Left renal cortex interstitium (tissue), 4 donors: ENCODE data around the gene PARD3B. TPM values are rescaled to one million over a fixed set of nuclear protein-coding genes. Genes with fewer than 3 reads are reported as not detected.

Experiments
- DNase-seq, 4 donors: peaks; one replicate each; pipeline ENCODE4 v3.0.0-alpha.2; 2013; ENCODE audit warnings: low read depth in 4 of 4, low spot score in 2 of 4, missing footprints in 1 of 4
- polyA plus RNA-seq, 4 donors: library from polyadenylated mRNA; unstranded; fragments of 120-200 nt; gene quantifications; one replicate each; pipeline ENCODE4 v1.2.1, GENCODE V29; 2013; ENCODE audit not compliant: insufficient read length in 4 of 4

The PARD3B gene
- polyA plus RNA-seq, 4 donors = 31.9 to 36.3 (median 34.3) TPM

DNA sequence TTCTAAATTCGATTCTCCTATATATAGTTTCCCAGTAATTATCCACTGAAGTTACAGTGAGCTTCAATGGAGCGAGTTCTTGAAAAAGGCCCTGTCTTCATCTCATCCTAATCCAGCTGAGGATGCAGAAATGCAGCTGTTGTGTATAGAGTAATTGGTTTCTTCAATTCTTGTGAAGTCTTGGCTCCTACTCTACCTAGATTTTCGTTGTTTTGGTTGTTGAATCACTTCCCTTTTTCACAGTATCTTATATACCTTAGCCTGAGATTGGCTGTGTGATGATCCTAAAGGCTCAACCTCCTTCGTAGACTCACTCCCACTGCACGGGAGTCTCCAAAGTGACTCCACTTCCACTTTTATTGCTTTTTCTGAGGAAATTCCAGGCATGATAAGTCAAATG, 280.4 kb downstream of the PARD3B start:
- DNase-seq = no peak

GRCh38 chr2:204827701-204828590, 282.7 kb downstream of the PARD3B start:
- DNase-seq = peak in 2 of 4 donors; percentile 18 to 39

- DNase-seq = no peak
These were observed 289.6 kb downstream of the PARD3B start for GRCh38 chr2:204834716-204835384.

- DNase-seq = no peak
These were observed 290.5 kb downstream of the PARD3B start for GRCh38 chr2:204835786-204836185.

DNA sequence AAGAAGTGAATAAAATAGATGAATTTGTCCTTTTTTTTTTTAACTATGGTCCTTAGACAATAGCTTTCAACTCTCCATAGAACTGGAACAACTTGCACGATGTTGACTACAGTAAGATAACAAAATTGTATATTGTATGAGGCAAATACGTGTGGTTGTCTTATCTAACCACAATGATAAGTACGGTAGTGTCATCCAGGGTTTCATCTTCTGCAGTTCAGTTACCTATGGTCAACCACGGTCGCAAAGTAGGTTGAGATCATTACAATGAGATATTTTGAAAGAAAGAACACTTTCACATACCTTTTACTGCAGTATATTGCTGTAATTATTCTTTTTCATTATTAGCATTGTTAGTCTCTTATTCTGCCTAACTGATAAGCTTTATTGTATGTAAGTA, 295.2 kb downstream of the PARD3B start:
- DNase-seq = no peak

DNA sequence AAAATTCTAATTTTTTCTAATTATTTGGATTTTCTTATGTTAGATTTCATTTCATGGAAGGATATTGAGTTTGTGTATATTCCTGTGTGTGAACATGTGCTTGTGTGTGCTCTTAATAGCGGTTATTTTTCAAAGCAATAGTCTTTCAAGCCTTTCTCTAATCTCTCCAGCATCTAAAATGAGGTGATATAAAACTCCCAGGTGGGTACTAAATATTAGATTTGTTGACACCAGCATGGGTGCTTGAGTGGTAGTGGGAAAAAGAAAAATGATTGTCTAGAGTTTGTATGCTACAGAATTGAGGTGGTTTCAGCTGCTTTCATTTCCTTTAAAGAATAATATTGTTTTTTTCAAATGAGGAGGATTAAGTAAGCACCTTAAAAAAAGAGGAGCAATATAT, 296.8 kb downstream of the PARD3B start:
- DNase-seq = no peak

DNA sequence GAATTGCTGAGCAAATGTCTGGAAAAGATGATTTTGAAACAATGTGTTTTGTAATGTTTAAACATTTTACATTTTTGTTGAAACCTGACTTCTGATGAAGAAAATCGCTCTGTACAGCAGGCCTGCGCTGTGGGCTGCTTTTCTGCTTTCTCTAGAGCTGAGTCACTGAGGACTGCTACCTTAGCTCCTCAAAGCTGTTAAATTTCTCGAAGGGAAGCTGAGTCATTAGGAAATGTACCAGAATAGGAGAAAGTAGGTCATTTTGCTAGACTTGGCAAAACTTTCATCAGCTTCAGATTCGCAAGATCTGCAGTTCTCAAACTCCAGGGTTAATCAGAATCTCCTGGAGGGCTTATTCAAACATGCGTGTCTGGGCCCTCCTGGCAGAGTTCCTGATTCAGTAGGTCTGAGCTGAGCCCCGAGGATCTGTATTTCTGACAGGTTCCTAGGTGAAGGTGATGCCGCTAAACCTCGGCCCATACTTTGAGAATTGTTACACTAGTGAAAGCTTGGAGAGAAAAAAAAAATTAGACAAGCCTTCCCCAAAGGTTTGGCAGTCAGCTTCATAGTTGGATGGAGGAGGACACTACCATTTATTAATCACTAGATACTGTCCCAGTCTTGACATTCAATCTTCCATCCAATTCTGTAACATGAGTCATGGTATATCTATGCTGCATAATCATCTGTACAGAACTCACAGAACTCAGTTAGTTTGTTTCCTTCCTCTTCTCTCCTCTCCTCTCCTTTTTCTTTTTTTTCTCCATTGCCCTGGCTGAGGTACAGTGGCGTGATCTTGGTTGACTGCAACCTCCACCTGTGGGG, 297.6 kb downstream of the PARD3B start:
- DNase-seq = no peak

GRCh38 chr2:204846471-204846870, 301.2 kb downstream of the PARD3B start:
- no peak for DNase-seq

DNA sequence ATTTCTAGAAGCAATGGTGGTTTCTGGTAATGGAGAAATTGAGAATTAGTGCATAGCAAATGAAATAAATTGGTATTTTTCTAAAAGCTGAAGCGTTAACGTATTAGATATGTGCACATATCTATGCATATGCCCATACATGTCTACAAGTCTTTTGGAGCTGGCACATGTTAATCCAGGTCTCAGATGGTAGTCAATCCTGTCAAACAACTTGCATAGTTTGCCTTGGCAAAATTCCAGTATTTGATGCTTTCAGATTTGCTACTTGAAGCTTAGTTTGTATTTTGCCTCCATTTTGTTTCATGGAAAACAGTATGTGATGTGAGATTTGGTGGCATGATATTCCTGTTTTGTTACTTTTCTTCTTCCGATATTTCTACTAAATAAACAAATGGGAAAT, 304.6 kb downstream of the PARD3B start:
- no peak for DNase-seq

GRCh38 chr2:204850581-204850980, 305.3 kb downstream of the PARD3B start:
- no peak for DNase-seq

DNA sequence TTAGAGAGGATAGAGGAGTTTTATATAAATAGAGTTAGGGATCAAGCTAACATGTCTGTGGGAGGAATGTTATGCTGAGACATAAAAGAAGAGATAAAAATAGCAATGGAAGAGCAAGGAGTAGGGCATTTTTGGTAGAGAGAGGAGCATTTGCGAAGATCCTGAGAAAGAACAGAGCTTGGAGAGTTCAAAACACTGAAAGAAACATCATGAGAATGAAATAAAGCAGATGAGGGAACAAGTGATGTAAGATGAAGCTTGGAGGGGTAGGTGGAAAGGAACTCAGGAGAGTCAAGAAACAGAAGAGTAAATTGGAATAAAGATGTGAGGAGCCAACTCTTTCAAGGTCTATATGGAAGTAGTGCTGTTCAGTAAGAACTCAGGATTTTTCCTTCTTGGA, 308.6 kb downstream of the PARD3B start:
- no peak for DNase-seq

DNA sequence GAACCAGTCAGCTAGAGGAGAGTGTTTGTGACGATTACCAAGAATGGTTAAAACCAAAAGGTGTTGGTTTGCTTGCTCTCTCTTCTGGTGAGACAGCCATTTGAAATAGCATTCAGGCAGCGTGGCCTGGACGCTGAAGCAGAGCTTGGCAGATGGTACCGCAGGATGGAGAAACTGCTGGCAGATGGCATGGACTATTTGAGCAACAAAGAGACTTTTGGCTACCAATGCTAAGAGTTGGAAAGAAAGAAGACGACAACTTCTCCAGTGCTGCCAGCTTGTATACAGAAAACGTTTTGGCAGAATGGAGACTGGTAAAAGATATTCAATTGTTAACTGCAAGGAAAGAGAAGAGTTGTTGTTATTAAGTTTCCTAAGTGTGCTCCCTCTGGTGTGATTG, 315.0 kb downstream of the PARD3B start:
- no peak for DNase-seq

DNA sequence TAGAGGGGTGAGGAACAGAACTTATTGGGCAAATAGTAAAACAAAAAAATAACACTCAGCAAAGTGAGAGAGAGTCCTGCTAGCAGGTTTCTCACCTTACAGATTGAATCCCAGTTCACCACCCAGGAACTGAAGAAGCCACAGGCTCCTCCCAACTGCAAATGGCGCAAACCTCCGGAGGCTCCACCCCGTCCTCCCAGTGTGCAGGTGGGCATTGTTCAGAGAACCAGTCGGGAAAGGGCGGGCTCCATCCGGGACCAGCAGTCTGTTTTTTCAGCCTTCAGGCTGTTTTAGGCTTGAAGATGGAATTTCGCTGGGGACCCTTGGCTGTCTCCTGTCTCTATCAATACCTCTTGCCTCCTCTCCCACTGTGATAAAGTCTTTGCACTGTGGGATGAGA, 317.5 kb downstream of the PARD3B start:
- no peak for DNase-seq

DNA sequence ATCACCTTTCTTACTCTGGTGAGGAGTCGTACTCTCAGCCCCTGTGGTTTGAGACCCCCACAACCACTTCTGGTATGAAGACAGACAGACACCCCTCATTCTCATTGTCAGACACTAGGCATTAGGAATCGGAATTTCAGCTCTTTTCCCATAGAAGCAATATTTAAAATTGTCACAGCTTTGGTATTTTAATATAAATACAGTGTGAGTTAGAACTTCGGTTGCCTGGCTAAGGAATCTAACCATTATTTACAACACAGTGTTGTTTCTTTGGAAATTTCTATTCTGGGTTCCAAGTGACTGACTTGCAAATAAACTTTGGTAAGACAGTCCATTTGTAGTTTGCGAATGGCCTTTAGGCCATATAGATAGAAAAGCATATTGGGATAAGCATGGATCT, 318.1 kb downstream of the PARD3B start:
- no peak for DNase-seq

GRCh38 chr2:204869132-204869823, 324.0 kb downstream of the PARD3B start:
- DNase-seq = no peak

- no peak for DNase-seq
These were observed 324.8 kb downstream of the PARD3B start for GRCh38 chr2:204870053-204870452.

DNA sequence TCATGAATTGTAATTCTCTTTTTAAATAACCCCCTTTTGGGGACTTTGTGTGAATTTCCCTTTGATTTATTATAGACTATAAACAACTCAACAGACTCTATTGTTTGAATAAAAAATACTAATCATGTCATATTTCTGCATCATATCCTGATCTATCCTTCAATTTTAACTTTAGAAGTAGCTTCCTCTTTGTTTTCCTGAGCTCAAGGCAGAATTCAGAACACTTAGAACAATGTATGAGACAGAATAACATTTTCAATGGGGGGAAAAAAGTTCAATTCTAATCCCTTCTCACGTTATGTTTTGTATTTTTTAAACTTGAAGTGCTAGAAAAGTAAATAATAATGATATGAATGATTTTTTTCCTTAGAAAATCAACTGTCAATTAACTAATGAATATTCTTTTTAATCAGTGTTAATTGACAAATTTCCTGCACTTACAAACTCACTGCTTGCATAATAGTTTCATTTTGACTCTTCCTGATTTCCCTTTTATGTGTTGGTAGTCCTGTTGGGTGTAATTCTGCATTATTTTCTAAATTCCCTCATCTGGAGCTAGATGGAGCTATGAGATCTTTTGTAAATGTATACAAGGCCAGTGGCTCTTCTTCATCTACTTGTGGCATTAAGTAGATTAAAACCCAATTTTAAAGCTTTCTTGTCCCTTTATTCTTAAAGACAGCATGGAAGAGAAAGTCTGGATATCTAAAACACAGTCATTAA, 326.1 kb downstream of the PARD3B start:
- DNase-seq = peak in 2 of 4 donors; percentile 23 to 39

DNA sequence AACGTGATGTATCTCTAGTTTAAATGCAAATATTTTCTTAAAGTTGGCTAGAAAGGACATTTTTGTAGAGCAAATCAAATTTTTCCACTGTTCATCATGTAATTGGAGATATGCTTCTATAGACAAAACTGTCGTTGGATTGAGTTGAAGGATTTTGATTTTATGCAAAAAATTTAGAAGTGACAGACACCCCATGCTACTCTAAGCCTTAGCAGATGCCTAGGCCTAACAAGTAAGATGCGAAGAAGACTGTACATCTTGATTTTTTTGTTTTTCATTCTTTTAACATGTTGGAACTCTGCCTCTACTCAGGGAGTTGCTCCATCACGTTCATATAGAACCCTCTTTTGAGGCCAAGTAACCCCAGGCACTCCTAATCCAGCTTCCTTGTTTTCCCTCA, 331.0 kb downstream of the PARD3B start:
- no peak for DNase-seq

GRCh38 chr2:204877691-204878090, 332.4 kb downstream of the PARD3B start:
- no peak for DNase-seq

DNA sequence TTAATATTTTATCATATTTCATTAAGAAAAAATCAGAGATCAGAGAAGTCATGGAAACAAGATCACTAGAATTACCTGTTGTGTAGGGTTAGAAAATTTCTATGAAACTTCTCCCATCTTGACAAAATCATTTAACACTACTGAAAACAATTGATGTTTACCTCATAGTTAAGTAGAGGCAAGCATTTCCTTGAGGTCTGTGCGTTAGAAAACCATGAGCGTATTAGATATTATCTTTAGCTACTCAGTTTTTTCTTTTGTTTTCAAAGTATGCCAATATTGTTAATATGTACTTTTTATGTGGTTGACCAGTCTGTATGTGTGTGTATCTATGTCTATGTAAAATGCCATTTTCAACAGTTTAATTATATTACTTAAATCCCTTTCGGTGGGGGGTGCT, 335.7 kb downstream of the PARD3B start:
- DNase-seq = no peak
